Measurements from ENCODE around the gene UTP14C.
"Not testable (repeated sequence)": the region's sequence is repeated elsewhere in the genome, so short reads cannot be mapped to it uniquely, and the experiment has no call there.

The UTP14C gene

DNA sequence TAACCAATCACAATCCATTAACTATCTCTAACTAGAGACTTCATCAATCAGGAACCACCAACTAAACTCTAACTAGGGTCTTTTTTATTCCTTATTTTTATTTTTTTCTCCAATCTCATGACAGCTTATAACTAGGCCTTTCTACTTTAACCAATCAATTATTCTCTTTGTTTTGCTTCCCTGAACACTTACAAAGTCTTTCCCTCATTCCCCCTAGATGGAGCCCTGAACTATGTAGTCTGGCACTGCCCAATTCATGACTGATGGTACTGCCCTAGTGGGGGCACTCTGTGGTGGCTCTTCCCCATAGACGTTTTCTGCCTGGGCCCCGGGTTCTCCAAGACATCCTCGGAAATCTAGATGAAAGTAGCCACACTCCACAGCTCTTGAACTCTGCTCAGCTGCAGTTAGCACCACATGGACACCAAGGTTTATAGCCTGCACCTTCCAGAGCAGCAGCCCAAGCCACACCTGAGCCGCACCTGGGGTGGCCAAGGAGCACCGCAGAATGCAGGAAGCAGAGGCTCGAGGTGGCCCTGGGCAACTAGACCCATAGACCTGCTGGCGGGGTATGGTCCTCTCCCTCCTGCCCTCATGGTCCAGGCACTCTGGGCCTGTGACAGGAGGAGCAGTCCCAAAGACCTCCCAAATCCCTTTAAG, 19.9 kb upstream of the UTP14C start:
- DNase-seq (ENCODE audit: low spot score): no peak

DNA sequence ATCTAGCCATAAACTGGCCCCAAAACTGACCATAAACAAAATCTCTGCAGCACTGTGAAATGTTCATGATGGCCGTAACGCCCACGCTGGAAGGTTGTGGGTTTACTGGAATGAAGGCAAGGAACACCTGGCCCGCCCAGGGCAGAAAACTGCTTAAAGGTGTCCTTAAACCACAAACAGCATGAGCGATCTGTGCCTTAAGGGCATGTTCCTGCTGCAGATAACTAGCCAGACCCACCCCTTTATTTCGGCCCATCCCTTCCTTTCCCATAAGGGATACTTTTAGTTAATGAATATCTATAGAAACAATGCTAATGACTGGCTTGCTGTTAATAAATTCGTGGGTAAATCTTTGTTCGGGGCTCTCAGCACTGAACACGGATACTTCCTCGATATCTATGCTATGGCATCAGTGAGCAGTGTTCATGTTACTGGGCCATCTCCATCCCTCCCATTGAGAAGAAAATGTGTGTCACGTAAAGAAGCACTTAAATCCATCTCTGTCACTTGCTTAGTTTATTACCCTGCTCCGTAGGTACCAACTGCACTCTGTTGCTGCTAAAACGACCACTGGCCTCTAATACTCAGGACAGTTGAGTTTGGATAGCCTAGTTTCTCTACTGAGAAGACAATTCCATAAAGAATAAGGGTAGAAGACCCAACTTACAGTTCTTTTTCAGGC, 18.5 kb upstream of the UTP14C start:
- no peak for DNase-seq (ENCODE audit: low spot score)

DNA sequence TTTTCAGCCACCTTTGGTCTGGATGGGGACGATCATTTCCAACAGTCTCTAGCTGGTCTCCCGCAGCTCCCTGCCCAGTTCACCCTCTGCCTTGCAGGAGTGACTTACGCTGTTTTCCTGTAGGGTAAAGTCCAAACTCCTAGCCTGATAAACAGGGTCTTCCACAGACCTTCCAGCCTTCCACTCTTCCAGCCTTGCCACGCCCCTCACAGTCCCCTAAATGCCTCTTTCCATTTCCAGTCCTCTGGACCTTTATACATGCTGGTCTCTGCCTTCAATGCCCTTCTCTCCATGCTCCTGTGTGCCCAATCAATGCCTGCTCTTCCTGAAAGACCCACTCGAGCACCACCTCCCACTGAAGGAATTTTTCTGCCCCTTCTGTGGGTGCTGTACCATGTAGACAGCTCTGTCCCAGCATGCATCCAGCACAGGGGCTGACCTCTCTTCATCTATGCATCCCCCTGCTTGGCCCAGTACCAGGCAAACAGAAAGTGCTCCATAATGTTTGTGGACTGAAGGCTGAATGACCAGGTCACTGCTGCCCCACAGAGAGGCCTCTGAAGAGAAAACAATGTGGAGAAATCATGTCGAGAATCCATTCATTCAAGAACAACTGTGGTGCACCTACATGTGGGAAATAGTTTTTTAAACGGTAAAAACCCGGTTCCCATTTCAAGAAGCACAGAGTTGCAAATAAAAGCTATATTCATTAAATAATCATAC, 17.8 kb upstream of the UTP14C start:
- no peak for DNase-seq (ENCODE audit: low spot score)

DNA sequence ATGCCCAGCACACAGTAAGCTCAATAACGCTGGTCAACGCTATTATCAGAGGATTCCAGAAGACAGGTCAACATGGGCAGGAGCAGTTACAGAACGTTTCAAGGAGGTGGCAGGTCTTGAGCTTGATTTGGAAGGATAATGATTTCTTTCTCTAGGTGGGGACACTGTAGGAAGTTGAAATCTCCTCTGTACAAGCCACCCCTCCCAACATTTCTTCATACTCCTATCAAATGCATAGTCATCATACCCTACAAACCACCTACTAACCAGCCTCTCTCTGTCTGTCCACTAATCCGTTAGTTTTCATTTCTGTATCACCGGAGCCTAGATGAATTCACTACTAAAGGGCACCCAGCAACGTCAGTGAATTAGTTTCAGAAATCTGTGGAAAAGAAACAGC, 14.5 kb upstream of the UTP14C start:
- no peak for DNase-seq (ENCODE audit: low spot score)

DNA sequence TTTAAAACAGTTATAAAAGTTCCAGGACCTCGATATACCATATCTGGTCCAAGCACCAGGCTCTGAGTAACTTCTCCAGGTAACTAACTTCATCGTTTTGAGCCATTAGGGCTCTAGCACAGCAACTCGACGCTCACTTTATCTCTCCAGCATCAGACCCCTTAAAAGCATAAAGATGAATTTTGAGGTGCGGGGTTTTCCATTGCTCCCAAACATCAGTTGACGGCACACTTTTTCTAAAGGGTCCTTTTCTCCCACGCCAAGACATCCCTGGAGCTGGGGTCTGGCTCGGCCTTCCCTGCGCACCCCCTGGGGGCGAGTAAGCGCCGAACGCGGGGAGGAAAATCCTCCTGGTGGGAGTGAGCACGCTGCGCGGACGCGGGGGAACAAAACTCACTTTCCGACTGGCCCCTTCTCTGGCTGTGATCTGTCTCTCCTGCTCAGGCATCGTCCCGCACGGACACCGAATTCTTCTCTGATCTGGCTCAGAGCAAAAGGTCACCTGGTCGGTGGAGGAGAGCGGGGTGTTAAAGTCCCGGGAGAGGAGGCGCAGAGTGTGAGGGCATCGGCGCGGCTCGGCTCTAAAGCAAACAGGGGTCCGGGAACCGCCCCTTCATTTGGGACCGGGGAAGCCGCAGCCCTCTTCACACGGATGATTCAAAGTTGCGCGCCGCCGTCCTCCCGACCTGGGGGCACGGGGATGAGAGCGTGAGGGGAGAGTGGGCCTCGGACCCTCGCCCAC, 13.4 kb upstream of the UTP14C start, which contains the start of gene ATP7B:
TSS of gene ATP7B (minus strand) at position 561 of the 742 bp plus-strand sequence. CDS start at position 448, 113 bp downstream.
- DNase-seq (ENCODE audit: low spot score): no peak

DNA sequence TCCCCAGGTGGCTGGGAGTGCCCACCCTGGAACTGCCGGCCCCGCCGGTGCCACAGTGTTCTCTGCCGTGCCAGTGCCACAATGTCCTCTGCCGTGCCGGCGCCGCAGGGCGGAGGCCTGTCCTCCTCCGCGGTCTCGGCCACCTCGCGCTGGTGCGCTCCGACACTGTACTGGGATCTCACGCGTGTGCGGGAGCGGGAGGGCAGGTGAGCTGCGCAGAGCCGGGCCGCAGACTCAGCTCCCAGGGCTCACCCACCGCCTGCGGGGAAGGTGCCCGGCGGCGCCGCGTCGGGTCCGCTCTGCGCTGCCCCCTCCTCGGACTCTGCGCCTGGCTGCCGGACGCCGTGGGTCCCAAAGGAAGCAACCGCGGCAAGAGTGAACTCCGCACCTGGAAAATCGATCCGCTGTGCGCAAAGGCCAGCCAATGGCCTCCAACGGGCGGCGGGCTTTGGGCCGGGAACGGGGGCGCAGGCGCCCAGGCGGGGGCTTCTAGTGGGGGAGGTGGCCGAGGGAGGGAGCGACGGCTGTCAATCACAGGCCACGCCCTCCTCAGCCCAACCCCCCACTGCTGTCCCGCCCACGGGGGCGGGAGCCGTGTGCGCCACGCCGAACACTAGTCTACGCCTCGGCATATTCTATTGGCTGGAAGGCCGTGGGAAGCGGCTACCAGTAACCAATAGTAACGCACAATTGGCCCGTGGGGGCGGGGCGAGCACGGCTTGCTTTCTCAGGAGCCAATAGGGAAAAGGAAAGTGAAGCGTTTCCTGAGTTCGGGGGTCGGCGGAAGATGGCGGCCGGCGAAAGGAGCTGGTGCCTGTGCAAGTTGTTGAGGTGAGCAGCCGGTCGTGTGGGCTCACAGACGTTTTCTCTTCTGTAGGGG, 12.6 kb upstream of the UTP14C start, which contains the start of gene ALG11:
TSS of gene ALG11 (plus strand) at position 767 of the 880 bp plus-strand sequence. CDS start at position 788, 21 bp downstream.
- DNase-seq (ENCODE audit: low spot score): peak; percentile 99

DNA sequence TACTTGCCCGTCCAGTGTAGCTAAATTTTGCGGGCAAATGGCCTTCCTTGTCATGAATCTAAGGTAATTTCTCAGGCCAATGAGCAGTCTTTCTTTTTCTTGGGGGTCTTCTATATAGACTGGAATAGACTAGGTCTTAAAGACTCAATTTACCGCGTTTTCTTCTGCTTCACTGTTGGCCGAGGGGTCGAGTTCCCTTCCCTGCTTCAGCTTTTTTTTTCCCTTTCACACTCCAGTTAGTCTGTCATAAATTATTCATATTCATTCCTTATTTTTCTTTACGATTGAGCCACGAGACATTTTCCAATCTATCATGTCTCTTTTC, 12.0 kb upstream of the UTP14C start:
- DNase-seq (ENCODE audit: low spot score): no peak

DNA sequence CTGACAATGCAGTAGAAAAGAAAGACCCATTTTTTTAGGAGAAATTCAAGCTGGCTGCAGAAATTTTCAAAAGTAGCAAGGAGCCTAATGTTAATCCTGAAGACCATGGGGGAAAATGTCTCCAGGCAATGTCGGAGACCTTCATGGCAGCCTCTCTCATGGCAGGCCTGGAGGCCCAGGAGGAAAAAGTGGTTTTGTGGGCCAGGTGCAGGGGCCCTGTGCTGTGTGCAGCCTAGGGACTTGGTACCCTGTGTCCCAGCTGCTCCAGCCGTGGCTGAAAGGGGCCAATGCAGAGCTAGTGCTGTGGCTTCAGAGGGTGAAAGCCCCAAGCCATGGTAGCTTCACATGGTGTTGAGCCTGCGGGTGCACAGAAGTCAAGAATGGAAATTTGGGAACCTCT, 8.2 kb upstream of the UTP14C start:
- no peak for DNase-seq (ENCODE audit: low spot score)

DNA sequence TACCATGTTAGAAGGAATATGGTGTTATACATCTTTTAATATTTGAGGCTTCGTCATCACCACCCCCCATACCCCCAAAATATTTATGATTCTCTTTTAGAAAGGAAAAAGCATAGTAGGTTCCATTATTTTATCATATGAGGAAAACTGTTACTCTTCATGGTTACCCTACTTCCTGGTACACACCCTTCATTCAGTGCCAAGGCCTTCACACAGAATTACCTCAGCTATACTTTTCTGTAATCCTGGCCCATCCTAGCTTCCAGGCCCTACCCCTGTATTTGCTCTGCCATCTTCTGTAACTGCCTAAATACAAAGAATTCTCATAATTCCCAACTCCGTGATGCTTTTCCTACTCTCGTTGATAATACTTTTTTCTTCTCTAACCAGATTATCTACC, 4.3 kb upstream of the UTP14C start:
- no peak for DNase-seq (ENCODE audit: low spot score)

DNA sequence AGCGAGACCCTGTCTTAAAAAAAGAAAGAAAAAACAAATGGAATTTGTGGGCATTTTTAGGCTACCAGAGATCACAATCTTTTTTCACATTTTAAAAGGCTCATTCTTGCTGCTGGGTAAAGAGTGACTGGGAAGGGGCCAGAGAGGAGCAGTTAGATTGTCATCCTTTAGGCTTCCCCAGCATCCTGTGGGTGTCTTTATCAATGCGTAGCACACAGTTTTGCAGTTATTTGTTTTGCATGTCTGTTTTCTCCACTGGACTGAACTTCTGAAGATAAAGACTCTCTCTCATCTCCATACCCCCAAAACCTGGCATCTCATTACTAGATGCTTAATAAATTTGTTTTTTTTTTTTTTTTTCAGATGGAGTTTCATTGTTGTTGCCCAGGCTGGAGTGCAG, 2.1 kb upstream of the UTP14C start:
- peak; percentile 40 for DNase-seq (ENCODE audit: low spot score)

DNA sequence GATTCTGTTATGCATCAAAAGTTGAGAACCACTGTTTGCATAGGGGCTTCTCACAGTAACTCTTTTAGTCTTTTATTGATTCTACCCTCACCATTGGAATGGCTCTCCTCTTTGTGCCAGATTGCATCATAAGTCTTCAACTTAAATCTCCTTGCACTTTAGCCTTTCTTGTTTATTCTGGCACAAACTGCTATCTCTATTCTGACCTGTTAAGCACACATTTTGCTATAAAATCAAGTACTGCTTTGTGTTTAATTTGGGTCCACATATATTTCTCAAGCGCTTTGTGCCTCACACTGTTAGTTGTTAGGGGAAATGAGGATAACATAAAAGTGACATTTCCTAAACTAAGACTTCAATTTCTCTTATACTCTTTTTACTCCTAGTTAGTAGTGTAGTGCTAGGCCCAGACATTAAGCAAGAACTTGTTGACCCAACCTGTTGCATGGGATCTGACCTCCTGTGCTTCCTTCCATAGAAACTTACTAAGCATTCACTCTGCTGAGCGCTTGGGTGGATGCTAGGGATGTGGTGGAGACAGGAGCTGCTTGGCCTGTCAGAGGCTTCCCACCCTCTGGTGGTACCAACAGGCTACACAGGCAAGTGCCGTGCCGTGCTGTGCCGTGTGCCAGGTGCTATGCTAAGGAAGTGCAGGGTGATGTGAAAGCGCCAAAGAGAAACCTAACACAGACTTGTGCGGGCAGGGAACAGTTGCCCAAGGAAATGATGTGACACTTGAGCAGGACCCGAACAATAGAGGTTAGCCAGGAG, 1.2 kb downstream of the UTP14C start:
- DNase-seq (ENCODE audit: low spot score): no peak

DNA sequence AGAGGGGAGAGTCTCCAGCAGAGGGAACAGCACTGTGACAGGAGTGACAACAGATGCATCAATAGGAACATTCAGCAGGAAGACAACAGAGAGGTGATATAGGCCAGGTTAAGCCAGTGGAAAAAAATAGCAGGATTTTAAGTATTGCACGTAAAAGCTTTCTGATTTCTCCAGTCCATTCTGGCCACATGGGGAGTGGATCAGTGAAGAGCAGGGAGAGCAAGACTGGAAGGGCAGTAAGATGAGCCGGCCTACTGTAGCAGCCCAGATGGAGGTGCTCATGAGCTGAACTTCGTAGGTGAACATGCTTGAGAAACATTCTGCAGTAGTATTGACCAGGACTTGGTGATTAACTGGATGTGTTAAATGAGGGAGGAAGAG, 1.7 kb downstream of the UTP14C start:
- DNase-seq (ENCODE audit: low spot score): no peak

DNA sequence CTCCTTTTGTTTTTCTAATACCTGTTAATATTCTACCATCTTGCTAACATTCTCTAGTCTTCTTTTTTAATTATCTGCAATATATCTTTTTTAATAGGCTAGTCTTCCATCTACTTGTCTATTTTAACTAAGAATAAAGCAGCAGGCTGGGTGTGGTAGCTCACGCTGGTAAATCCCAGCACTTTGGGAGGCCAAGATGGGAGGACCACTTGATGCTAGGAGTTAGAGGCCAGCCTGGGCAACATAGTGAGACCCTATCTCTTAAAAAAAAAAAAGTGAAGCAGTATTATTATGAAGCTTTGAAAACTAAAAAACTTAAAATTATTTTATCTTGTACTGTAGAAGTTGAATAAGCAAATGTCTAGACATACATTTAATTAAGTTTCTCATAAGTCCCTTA, 3.3 kb downstream of the UTP14C start:
- DNase-seq (ENCODE audit: low spot score): no peak

DNA sequence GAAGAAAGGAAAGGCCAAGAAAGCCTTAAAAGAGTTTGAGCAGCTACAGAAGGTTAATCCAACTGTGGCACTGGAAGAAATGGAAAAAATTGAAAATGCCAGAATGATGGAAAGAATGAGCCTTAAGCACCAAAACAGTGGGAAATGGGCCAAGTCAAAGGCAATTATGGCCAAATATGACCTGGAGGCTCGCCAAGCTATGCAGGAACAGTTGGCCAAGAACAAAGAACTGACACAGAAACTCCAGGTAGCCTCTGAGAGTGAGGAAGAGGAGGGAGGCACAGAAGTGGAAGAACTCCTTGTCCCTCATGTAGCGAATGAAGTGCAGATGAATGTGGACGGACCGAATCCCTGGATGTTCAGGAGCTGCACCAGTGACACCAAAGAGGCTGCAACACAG, 5.1 kb downstream of the UTP14C start:
- DNase-seq (ENCODE audit: low spot score): no peak

DNA sequence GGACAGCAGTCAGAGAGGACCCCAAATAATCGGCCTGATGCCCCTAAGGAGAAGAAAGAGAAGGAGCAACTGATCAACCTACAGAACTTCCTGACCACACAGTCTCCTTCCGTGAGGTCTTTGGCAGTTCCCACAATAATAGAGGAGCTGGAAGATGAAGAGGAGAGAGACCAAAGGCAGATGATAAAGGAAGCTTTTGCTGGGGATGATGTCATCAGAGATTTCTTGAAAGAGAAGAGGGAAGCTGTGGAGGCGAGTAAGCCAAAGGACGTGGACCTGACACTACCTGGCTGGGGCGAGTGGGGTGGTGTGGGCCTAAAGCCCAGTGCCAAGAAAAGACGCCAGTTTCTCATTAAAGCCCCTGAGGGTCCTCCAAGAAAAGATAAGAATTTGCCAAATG, 5.9 kb downstream of the UTP14C start:
- not testable (repeated sequence) for DNase-seq (ENCODE audit: low spot score)

DNA sequence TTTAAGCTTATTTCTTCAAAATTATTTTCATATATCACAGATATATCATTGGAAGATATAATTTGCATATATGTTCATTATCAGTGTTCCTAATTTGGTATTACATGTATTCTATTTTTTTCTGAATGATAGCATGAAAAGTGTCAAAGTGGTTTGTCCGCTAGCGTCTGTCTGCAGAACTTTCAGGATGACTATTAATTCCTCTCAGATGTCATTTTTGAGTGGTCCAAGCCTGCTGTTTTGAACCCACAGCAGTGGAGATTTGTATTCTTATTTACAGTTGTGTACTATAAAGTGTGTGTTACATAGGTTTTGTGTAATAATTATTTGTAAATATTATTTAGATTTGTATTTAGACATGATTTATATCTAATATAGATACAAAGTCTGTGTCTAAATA, 8.5 kb downstream of the UTP14C start:
- no peak for DNase-seq (ENCODE audit: low spot score)

DNA sequence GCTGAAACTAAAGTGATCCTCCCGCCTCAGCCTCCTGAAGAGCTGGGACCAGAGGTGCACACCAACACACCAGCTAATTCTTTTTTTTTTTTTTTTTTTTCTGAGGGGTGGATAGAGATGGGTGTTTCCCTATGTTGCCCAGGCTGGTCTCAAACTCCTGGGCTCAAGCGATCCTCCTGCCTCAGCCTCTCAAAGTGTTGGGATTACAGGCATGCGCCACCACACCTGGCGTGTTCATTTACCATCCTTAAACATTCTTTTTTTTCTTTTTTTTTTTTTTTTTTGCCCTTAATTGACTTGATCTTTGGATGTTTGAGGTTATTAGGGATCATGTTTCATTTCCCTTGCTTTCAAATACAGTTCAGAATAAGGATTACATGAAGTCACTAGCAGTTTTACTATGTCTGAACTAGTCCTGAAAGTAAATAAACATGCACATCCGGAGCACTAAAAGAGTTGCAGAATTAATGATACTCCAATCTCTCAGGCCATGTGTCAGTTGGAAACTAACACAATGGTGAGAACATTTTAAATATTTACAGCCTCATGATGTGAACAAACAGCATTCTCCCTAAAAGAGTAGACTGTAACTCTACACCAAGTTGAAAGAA, 10.2 kb downstream of the UTP14C start:
- DNase-seq (ENCODE audit: low spot score): no peak

DNA sequence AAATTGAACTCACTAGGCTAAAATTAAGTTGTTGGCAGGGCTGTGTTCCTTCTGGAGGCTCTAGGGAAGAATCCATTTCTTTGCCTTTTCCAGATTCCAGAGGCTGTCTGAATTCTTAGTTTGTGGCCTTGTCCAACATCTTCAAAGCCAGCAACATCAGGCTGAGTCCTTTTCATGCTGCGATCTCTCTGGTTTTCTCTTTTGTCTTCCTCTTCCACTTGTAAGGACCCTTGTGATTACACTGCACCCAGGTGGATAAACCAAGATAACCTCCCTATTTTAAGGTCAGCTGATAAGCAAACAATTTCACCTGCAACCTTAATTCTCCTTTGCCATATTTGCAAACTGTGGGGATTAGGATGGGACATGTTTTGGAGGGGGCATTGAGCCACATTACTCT, 11.5 kb downstream of the UTP14C start:
- no peak for DNase-seq (ENCODE audit: low spot score)

DNA sequence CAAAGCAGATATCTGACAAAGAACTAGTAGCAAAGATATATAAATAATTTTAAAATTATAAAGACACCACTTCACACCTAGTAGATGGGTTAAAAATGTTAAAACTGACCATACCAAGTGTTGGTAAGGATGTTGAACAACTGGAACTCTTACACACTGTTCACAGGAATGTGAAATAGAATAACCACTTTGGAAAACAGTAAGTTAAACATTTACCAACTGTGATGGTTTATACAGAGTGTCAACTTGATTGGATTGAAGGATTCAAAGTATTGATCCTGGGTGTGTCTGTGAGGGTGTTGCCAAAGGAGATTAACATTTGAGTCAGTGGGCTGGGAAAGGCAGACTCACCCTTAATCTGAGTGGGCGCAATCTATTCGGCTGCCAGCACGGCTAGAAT, 19.2 kb downstream of the UTP14C start:
- no peak for DNase-seq (ENCODE audit: low spot score)

DNA sequence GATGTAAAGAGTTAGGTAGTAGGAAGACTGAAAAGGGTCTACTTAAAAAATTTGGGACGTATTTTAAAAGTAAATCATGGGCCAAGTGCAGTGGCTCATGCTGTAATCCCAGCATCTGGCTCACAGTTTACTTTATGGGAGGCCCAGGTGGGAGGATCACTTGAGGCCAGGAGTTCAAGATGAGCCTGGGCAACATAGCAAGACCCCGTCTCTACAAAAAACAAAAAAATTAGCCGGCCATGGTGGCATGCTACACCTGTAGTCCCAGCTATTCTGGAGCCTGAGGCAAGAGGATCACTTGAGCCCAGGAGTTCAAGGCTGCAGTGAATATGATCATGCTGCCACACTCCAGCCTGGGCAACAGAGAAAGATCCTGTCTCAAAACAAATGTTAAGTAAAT, 23.0 kb downstream of the UTP14C start:
- DNase-seq (ENCODE audit: low spot score): no peak
